GM21786 (cell line): ENCODE results near the gene RPL15.
A peak's percentile ranks its signal among the peaks of the same experiment; 100 is the strongest.
"Not testable (repeated sequence)": the region's sequence is repeated elsewhere in the genome, so short reads cannot be mapped to it uniquely, and the experiment has no call there.

Experiments used
- ATAC-seq: cut with Tn5 transposase; IDR thresholded peaks from one replicate; pipeline ENCODE4 v1.9.1; 2021; ENCODE audit not compliant: unreplicated experiment

Gene RPL15

GRCh38 chr3:23889386-23889785 lies 27.5 kb upstream of the RPL15 start:
- ATAC-seq = no peak

GRCh38 chr3:23889950-23890349 lies 27.0 kb upstream of the RPL15 start:
- no peak for ATAC-seq

GRCh38 chr3:23894254-23895061 lies 22.5 kb upstream of the RPL15 start:
- no peak for ATAC-seq

DNA sequence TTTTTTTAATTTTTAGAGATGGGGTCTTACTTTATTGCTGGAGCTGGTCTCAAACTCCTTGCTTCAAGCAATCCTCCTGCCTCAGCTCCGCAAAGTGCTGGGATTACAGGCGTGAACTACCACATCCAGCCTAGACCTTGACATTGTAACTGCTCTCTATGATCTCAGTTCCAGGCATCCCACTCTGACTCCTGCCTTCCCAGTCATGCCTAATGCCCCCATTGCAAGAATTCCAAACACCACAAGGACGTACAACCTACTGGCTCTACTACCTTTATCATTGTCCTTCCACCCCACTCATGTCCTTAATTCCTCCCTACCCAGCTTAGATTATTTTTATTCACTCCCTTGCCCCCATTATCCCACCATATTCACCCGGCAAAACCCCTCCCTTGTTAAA lies 21.8 kb upstream of the RPL15 start:
- ATAC-seq = no peak

DNA sequence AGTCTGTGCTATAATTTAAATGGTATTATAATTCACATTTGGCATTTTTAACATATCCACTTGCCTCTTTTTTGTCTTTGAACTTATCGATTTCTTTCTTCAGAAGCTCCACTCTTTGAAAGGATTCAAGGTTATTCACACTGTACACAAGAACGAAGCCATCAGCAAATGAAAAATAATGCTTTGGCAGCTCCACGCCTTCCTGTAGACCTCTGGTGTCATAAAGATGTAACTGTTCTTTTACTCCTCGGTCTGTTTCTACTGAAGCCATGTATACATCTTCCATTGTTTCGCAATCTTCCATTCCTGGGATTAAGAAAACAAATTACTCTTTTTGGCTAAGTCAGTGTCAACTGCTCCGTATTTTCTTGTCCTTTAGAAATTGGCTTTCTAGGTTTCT lies 16.2 kb upstream of the RPL15 start:
- ATAC-seq = no peak

DNA sequence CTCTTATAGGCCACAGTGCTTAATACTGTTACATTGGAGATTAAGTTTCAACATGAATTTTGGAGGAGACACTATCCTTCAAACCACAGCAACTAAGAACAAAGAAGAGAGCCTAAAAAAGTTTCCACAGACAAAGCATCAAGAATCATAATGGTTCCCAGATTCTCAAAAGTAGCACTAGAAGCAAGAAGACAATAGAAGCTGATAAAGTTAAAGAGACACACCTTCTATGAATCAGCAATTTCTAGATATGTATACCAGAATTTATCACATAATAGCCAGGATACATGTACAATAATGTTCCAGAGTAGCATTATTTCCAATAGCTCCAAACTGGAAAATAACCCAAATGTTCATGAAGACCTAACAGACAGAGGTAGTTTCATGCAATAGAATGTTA lies 12.4 kb upstream of the RPL15 start:
- ATAC-seq = no peak

GRCh38 chr3:23909341-23909740 lies 7.6 kb upstream of the RPL15 start:
- no peak for ATAC-seq

DNA sequence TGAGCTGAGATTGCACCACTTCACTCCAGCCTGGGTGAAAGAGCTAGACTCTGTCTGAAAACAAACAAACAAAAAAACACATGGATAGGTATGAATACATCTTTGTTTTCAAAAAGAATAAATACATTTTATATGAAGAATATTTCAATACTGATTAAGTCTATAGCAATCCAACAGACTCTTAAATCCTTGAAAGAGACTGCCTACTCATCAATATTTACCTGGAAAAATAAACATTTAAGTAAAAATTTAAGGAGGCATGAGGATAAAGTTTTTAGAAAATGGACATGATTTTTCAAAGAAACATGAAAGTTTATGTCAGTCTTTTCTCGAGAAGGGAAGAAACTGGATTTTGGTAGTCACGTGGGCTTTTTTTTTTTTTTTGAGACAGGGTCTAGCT lies 5.5 kb upstream of the RPL15 start:
- ATAC-seq = no peak

- not testable (repeated sequence) for ATAC-seq
These were observed 4.6 kb upstream of the RPL15 start for GRCh38 chr3:23912335-23912734.

DNA sequence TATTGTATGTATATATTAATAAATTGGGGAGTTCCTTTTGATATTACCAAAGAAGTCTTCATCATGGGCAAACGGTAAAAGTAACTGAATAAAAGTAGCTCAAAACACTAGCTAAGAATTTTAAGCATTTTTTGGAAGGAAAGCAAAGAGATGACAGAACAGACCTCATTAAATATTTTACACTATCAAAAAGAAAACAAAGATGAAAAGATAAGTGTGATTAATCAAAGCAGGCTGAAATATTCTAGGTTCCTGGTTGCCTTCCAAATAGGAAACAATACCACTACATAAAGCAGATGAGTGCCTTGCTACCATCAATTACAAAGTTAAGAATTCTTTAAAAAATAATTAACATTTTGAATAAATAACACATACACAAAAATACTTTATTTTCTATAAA lies 3.8 kb upstream of the RPL15 start:
- ATAC-seq = no peak

DNA sequence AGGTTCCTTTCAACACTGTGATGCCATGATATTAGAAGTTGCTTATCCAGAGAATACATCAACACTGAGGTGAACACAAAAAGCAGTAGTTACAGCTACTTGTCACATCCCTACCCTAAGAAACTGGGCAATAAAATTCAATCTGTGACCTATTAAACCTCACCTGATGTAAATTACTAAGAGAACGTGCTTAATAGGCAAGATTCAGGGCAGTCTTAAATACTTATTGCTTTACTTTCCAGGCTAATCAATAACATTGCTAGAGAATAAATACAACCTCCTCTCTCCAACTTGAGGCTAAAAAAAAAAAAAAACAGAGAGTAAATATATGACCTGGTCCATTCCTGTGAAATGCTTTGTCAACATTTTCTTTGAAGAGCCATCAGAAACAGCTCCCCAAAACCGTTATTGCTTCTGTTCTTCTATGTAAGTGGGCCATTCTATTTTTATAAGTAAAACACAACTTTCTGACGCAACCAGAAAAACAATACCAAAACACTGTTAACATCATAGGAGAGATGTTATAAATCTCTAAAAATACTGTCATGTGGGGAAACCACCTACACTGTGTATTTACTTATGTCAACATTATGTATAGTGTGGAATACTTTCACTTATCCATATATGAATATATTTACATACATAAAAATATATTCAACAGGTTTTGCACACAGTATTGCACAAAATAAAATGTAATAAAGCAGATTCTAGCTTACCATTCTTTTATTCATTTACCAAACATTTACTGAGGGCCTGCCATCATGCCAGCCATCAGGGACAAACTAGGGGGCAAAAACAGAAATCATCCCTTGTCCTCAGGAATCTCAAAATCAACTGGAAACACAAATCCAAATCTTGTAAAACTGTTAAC lies 2.8 kb upstream of the RPL15 start:
- peak; percentile 16 for ATAC-seq

- no peak for ATAC-seq
These were observed 1.3 kb upstream of the RPL15 start for GRCh38 chr3:23915537-23916108.

DNA sequence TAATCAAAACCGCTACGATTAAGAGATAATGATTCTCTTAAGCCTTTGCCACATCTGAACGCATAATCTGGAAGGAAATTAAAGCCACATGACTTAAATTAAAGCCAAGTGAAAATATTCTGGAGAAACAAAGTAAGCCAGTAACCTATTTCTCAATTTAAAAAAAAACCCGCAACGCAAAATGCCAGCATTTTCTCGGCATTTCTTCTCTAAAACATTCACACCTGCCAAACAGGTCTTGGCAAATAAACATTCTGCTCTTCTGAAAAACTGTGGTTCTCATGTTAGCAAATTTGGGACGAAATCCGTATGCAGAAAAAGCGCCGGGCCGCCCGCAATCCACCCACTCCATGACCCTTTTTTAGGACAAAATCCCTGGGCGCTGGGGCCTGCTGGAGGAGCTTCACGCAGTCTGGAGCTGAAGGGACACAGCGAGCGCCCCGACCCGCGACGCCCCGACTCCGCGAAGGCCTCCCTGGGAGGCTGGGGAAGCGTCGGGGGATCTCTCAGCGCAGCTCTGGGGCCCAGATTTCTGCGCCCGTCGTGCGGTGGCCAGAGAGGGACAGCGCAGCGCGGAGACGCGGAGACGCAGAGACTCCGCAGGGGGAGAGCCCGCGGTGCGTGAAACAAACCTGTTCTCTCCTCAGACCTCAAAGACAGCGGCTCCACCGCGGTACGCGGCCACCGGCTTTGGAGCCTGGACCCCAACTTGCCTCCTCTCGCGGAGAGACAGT lies 613 bp upstream of the RPL15 start:
- peak; percentile 38 for ATAC-seq

DNA sequence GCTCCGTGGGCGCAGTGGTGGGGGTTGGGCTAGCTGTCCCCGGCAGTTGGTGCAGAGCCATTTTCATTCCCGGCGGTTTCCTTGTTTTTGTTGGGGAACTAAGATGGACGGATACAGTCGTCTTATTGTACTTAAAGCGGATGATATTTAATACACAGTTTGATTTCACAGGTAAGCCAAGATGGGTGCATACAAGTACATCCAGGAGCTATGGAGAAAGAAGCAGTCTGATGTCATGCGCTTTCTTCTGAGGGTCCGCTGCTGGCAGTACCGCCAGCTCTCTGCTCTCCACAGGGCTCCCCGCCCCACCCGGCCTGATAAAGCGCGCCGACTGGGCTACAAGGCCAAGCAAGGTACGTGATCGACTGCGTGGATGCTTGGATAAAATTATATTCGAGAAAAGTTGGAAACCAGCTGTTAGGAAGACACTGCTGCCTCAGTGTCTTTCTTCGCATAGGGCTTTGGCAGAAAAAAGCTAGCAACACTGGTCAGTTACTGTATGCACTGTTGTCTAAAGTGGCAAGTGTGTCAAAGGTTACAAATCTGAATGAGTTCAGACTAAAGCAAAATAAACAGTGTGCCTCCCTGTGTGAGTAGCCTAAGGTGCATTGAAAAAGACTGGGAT lies 859 bp downstream of the RPL15 start:
- not testable (repeated sequence) for ATAC-seq

GRCh38 chr3:23918331-23918730 lies 1.4 kb downstream of the RPL15 start:
- not testable (repeated sequence) for ATAC-seq

GRCh38 chr3:23919628-23920027 lies 2.7 kb downstream of the RPL15 start:
- ATAC-seq = no peak

DNA sequence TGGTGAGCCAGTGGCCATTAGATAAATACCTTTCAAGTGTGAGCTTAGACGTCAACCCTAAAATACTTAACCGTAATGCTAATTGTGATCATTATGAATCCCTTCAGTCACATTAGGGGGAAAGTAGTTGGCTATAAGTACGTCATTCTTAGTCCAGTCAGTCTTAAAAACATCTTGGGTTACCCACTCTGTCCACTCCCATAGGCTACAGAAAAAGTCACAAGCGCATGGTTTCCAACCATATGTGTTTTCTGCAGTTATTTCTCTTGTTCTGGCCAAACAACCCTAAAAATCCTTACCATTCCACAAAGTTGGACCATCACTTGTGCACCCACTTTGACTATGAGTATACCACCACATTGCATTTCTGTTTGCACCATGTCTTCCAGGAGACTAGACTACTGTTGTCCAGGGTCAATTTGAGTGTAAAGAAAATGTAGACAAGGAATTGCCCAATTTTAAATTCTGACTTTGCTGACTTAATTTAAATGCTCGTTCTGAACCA lies 3.3 kb downstream of the RPL15 start:
- ATAC-seq = no peak

- ATAC-seq = no peak
These were observed 4.2 kb downstream of the RPL15 start for GRCh38 chr3:23921052-23921511.

DNA sequence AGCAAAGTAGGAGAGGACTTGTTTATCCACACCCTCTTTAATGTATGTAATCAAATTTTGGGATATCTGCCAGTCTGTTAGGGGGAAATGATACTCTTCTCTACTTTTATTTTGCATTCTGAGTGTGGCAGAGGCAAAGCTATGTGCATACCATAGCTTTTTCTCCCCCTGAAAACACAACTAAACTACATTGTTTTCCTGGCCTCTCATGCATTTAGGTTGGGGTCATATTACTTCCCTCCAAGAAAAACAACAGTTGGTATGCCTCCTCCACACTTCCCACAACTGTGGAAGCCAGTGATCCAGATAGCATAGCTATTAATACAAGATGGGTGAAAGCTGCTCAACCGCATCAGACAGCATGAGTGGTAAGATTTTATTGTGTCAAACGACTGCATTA lies 6.9 kb downstream of the RPL15 start:
- no peak for ATAC-seq

DNA sequence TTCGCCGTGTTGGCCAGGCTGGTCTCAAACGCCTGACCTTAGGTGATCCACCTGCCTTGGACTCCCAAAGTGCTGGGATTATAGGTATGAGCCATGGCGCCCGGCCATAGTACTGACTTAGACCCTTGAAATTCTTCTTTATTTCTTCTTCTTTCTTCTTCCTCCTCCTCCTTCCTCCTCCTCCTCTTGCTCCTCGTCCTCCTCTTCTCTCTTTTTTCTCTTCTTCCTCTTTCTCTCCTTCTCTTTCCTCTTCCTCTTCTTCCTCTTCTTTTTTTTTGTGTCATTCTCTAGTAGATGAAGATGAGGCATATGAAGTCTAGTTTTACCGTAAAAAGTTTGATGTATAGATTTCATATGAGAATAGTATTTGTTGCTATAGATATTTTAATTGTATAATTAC lies 9.3 kb downstream of the RPL15 start:
- ATAC-seq = no peak
